ENCODE results near the gene EMILIN3. TPM values are rescaled to one million over a fixed set of nuclear protein-coding genes. Genes with fewer than 3 reads are reported as not detected.

EMILIN3 gene
- total and polyA plus RNA-seq, 2 of the 8 experiments (the other 6 are each of a cell fraction or from before 2014, with no cell fraction given): 3.8 to 5.2 TPM

GRCh38 chr20:41359541-41360011, 7.0 kb downstream of the EMILIN3 start:
- Histone ChIP-seq H3K27ac (ENCODE audit: low read depth, low read length) (no peak overlapping the region), H2BK5ac (ENCODE audit: low read depth, low read length) (no peak overlapping the region), H3K56ac (replicated peaks; ENCODE audit: insufficient read length, low read depth, low read length) (no peak overlapping the region), H3K36me3 (ENCODE audit: control insufficient read depth in 2 of 4, insufficient read depth in 4 of 4, low read length in 3 of 4) (no peaks in the 10 kb centered on the region), H3K9me3 (ENCODE audit: insufficient read depth in 2 of 2, low read depth in 1 of 2, low read length in 1 of 2) (no peaks in the 10 kb centered on the region), H2BK20ac (ENCODE audit: low read length) (no peak overlapping the region), H2BK15ac (ENCODE audit: low read length) (no peak overlapping the region), H3K4me1 (replicated peaks in 1 of 4; ENCODE audit: control insufficient read depth in 3 of 4, insufficient read depth in 4 of 4, low read length in 3 of 4) (no peaks in the 10 kb centered on the region), H3K14ac (ENCODE audit: insufficient read length) (no peak overlapping the region), H4K8ac (ENCODE audit: extremely low read depth, insufficient read depth, low read length) (no peak overlapping the region), H4K91ac (replicated peaks; ENCODE audit: insufficient read length, low read length) (no peak overlapping the region), H3K27me3 (replicated peaks in 1 of 4; ENCODE audit: control insufficient read depth in 3 of 4, extremely low read depth in 1 of 4, insufficient read depth in 3 of 4, low read length in 3 of 4) (peaks cover 0 to 2% (median 2%) of the 10 kb centered on the region in 4 experiments; a peak in 3 of 7 replicates), H2BK120ac (replicated peaks; ENCODE audit: low read depth, low read length) (no peak overlapping the region), H4K20me1 (replicated peaks in 1 of 2; ENCODE audit: control insufficient read depth in 1 of 2, insufficient read depth in 2 of 2, low read length in 2 of 2) (peaks cover 0 to 3% of the 10 kb centered on the region in 2 experiments), H3K18ac (ENCODE audit: extremely low read depth, low read length) (no peak overlapping the region), H2BK12ac (ENCODE audit: low read depth, low read length) (no peak overlapping the region), H3K23ac (ENCODE audit: insufficient read length) (no peak overlapping the region), H3K23me2 (ENCODE audit: low read depth, low read length) (no peaks in the 10 kb centered on the region), H3K4me3 (ENCODE audit: extremely low read depth in 1 of 4, insufficient read depth in 2 of 4, low read depth in 3 of 4, low read length in 4 of 4) (no peak overlapping the region), H2AK5ac (ENCODE audit: low read depth, low read length) (no peak overlapping the region), H3K4ac (replicated peaks; ENCODE audit: insufficient read length, low read depth, low read length) (no peak overlapping the region), H3K9ac (replicated peaks in 1 of 4; ENCODE audit: extremely low read depth in 1 of 4, low read depth in 3 of 4, low read length in 3 of 4) (no peak overlapping the region), H3K79me1 (ENCODE audit: low read depth, low read length) (no peaks in the 10 kb centered on the region), H2AFZ (ENCODE audit: low read length) (no peak overlapping the region), H3K79me2 (ENCODE audit: control insufficient read depth in 1 of 2, insufficient read depth in 2 of 2, low read length in 2 of 2) (no peaks in the 10 kb centered on the region), H3K4me2 (ENCODE audit: insufficient read depth in 1 of 2, low read depth in 2 of 2, low read length in 2 of 2) (no peak overlapping the region), H4K5ac (ENCODE audit: insufficient read length, low read depth, low read length) (no peak overlapping the region)
- POLR2A ChIA-PET (ENCODE audit: partially characterized antibody): interaction anchor here (1.4 kb wide), 1 partner anchor 36 kb away, joined by 3 read pairs; no protein-coding TSS in a partner anchor
- CTCF ChIA-PET (ENCODE audit: partially characterized antibody): interaction anchor here (0.6 to 1.8 kb wide), 6 partner anchors 9 to 127 kb away, joined by 3 to 6 read pairs (median 3); partner anchors contain the start of gene LPIN3
- DNase-seq (ENCODE audit: low read depth in 1 of 2, low spot score in 2 of 2) (no peak), FAIRE-seq (no peak)
- 93% methylated on average over 9 of the region's 9 CpGs; no CpG with 5 or more reads in 1 of the 2 experiments for WGBS, 2 experiments (ENCODE audit: extremely low coverage in 1 of 2, insufficient coverage in 1 of 2, insufficient read length in 1 of 2, insufficient replicate concordance in 2 of 2, low coverage in 1 of 2, low lambda C conversion rate in 2 of 2, missing lambda C conversion rate in 1 of 2)
- no peak for TF ChIP-seq ATF2 (IDR thresholded peaks at IDR 0.05; ENCODE audit: low read length)
- TF ChIP-seq GABPA (IDR thresholded peaks at IDR 0.05; ENCODE audit: borderline replicate concordance, insufficient read depth, low read length): no peak
- no peak for TF ChIP-seq NRF1 (IDR thresholded peaks at IDR 0.05; ENCODE audit: low read depth, low read length)

All from H1 (cell line).